GM23338 (cell line): ENCODE results near the gene IGSF21. TPM values are rescaled to one million over a fixed set of nuclear protein-coding genes. Genes with fewer than 3 reads are reported as not detected.

Experiments used
- ATAC-seq: fragments of 200-7000 bp; cut with Tn5 transposase; 3 replicates; pipeline ENCODE4 v1.9.1; 2020
- DNase-seq: peaks from one replicate; pipeline ENCODE4 v3.0.0-alpha.2; 2015; ENCODE audit warnings: low spot score
- H2AFZ ChIP-seq: fragments of 200-600 bp; sonication (generic); 2 replicates; pipeline ENCODE4 v1.8.0; 2016; ENCODE audit warnings: antibody characterized with exemption, mild to moderate bottlenecking, moderate library complexity
- H3F3A ChIP-seq: fragments of 200-600 bp; sonication (generic); replicated peaks from 2 replicates; pipeline ENCODE4 v1.8.0; 2017; ENCODE audit warnings: antibody characterized with exemption, mixed run types, low read depth
- H3K27ac ChIP-seq: fragments of 200-600 bp; sonication (generic); 2 replicates; pipeline ENCODE4 v1.6.1; 2016; ENCODE audit warnings: low read depth
- H3K27me3 ChIP-seq: fragments of 200-600 bp; sonication (generic); 2 replicates; pipeline ENCODE4 v1.8.0; 2016; ENCODE audit warnings: mild to moderate bottlenecking, mixed run types, moderate library complexity; ENCODE audit not compliant: insufficient read depth
- H3K36me3 ChIP-seq: fragments of 200-600 bp; sonication (generic); 2 replicates; pipeline ENCODE4 v1.8.0; 2016; ENCODE audit warnings: mild to moderate bottlenecking; ENCODE audit not compliant: insufficient read depth
- H3K4me1 ChIP-seq: fragments of 200-600 bp; sonication (generic); 2 replicates; pipeline ENCODE4 v1.8.0; 2016; ENCODE audit warnings: mild to moderate bottlenecking, moderate library complexity; ENCODE audit not compliant: insufficient read depth
- H3K4me2 ChIP-seq: fragments of 200-600 bp; sonication (generic); 2 replicates; pipeline ENCODE4 v1.7.1; 2017; ENCODE audit warnings: mixed run types
- H3K4me3 ChIP-seq: fragments of 200-600 bp; sonication (generic); 2 replicates; pipeline ENCODE4 v1.6.1; 2016; ENCODE audit warnings: mixed run types
- H3K79me2 ChIP-seq: fragments of 200-600 bp; sonication (generic); replicated peaks from 2 replicates; pipeline ENCODE4 v1.8.0; 2017; ENCODE audit warnings: mild to moderate bottlenecking; ENCODE audit not compliant: insufficient read depth
- H3K9me2 ChIP-seq: fragments of 200-600 bp; sonication (generic); 2 replicates; pipeline ENCODE4 v1.8.0; 2017; ENCODE audit not compliant: insufficient read depth
- H4K20me1 ChIP-seq: fragments of 200-600 bp; sonication (generic); replicated peaks from 2 replicates; pipeline ENCODE4 v1.8.0; 2017; ENCODE audit warnings: mild to moderate bottlenecking; ENCODE audit not compliant: insufficient read depth
- H3K27ac Mint-ChIP-seq: 2 replicates; pipeline ENCODE4 v1.8.0; 2020; ENCODE audit warnings: inconsistent platforms, mild to moderate bottlenecking, moderate library complexity, mixed read lengths
- H3K27me3 Mint-ChIP-seq: 3 replicates; pipeline ENCODE4 v1.8.0; 2022; ENCODE audit warnings: low read depth, mild to moderate bottlenecking, moderate library complexity, mixed read lengths, inconsistent platforms; ENCODE audit not compliant: insufficient read depth, poor library complexity
- H3K36me3 Mint-ChIP-seq: 3 replicates; pipeline ENCODE4 v1.8.0; 2021; ENCODE audit warnings: low read depth, mild to moderate bottlenecking, inconsistent platforms, moderate library complexity, mixed read lengths
- H3K4me1 Mint-ChIP-seq: 3 replicates; pipeline ENCODE4 v1.8.0; 2020; ENCODE audit warnings: mild to moderate bottlenecking, inconsistent platforms, mixed read lengths
- H3K4me3 Mint-ChIP-seq: 3 replicates; pipeline ENCODE4 v1.8.0; 2021; ENCODE audit warnings: moderate library complexity, mild to moderate bottlenecking, inconsistent platforms, mixed read lengths
- H3K9me3 Mint-ChIP-seq: 3 replicates; pipeline ENCODE4 v1.8.0; 2020; ENCODE audit warnings: moderate library complexity, mild to moderate bottlenecking, inconsistent platforms, mixed read lengths
- CREB1 ChIP-seq: fragments of 250-450 bp; sonication (Bioruptor Pico); IDR thresholded peaks from 2 replicates; pipeline ENCODE4 v1.5.0; 2020; ENCODE audit warnings: low read depth, mild to moderate bottlenecking, moderate library complexity
- CTCF ChIP-seq, 2 experiments: fragments of 200-600 bp in 1 of 2; sonication (generic) in 1 of 2; conservative IDR thresholded peaks; 2 replicates each; pipeline versions ENCODE4 v1.5.1 to v1.6.1; 2016 to 2017; ENCODE audit warnings: antibody characterized with exemption in 2 of 2, low read depth in 2 of 2, mild to moderate bottlenecking in 2 of 2, moderate library complexity in 1 of 2
- ETS1 ChIP-seq: IDR thresholded peaks from 2 replicates; pipeline ENCODE4 v1.6.1; 2016; ENCODE audit warnings: antibody characterized with exemption
- EZH2 ChIP-seq: fragments of 200-600 bp; sonication (generic); IDR thresholded peaks from one replicate; pipeline ENCODE4 v1.8.0; 2017; ENCODE audit warnings: antibody characterized with exemption, mild to moderate bottlenecking, low read depth; ENCODE audit not compliant: unreplicated experiment
- EZH2phosphoT487 ChIP-seq: fragments of 200-600 bp; sonication (generic); IDR thresholded peaks from one replicate; pipeline ENCODE4 v1.8.1; 2018; ENCODE audit warnings: antibody characterized with exemption; ENCODE audit not compliant: unreplicated experiment
- NANOG ChIP-seq: IDR thresholded peaks from 2 replicates; pipeline ENCODE4 v1.6.1; 2016; ENCODE audit warnings: antibody characterized with exemption, borderline replicate concordance
- POLR2AphosphoS5 ChIP-seq: IDR thresholded peaks from 2 replicates; pipeline ENCODE4 v1.6.1; 2016; ENCODE audit warnings: antibody characterized with exemption, low read depth
- STAT1 ChIP-seq: IDR thresholded peaks from one replicate; pipeline ENCODE4 v1.6.1; 2016; ENCODE audit warnings: antibody characterized with exemption; ENCODE audit not compliant: unreplicated experiment
- ZNF114 ChIP-seq: fragments of 250-450 bp; sonication (Bioruptor Pico); IDR thresholded peaks from 2 replicates; pipeline ENCODE4 v1.5.0; 2020; ENCODE audit warnings: mild to moderate bottlenecking, moderate library complexity
- ZNF331 ChIP-seq: fragments of 250-450 bp; sonication (Bioruptor Pico); IDR thresholded peaks from 2 replicates; pipeline ENCODE4 v1.5.0; 2020; ENCODE audit warnings: low read depth, mild to moderate bottlenecking, moderate library complexity
- polyA plus RNA-seq: library from polyadenylated mRNA; unstranded; fragments of >200 nt; fragmentation: Nextera tagmentation; extraction: Ambion mirVana; gene quantifications from 2 replicates; pipeline ENCODE4 v1.2.1, GENCODE V29; 2016
- total RNA-seq: library from RNA; depleted of rRNA; stranded (reverse); fragments of >200 nt; shearing (Covaris generic); gene quantifications from 2 replicates; pipeline ENCODE4 v1.2.3, GENCODE V29; 2014

IGSF21 gene
- total and polyA plus RNA-seq, 2 experiments from 2014 or later, result 15.6 to 15.7 TPM

- H3K4me3 ChIP-seq, result no peak overlapping the region
Measured at GRCh38 chr1:18090636-18091035, 17.0 kb upstream of the IGSF21 start.

GRCh38 chr1:18091660-18092446, 15.7 kb upstream of the IGSF21 start:
- H3K4me1 ChIP-seq, result peaks cover 34% of the 10 kb centered on the region
- H3K27ac ChIP-seq, result no peak overlapping the region
- H3K4me2 ChIP-seq, result peak overlapping the region; percentile 51; the same call in 1 of the 2 replicates
- no peaks in the 10 kb centered on the region for H3K36me3 ChIP-seq
- no peaks in the 10 kb centered on the region for H3K9me2 ChIP-seq
- Mint-ChIP-seq H3K4me3 (no peak overlapping the region; the same call in 2 of the 3 replicates), H3K36me3 (peaks cover 18% of the 10 kb centered on the region), H3K27me3 (peaks cover 12% of the 10 kb centered on the region), H3K9me3 (peaks cover 26% of the 10 kb centered on the region), H3K4me1 (peaks cover 34% of the 10 kb centered on the region), H3K27ac (no peak overlapping the region)
- no peak overlapping the region for H3K4me3 ChIP-seq
- H3K79me2 ChIP-seq, result no peaks in the 10 kb centered on the region
- H3K27me3 ChIP-seq, result no peaks in the 10 kb centered on the region
- H3F3A ChIP-seq, result no peaks in the 10 kb centered on the region
- no peaks in the 10 kb centered on the region for H4K20me1 ChIP-seq
- no peak for ATAC-seq
- H2AFZ ChIP-seq, result 0 out of 2 replicates have a peak overlapping the region, but pooled peaks have one; percentile 23
- no peak for DNase-seq
- TF ChIP-seq CREB1 (CRISPR knock-in tag) (no peak), ZNF331 (CRISPR knock-in tag) (no peak), NANOG (no peak), EZH2 (no peak), ZNF114 (CRISPR knock-in tag) (no peak), CTCF (conservative IDR thresholded peaks at IDR 0.05; ENCODE audit: low read depth in 2 of 2) (no peak)

More at GRCh38 chr1:18090636-18091035, 17.0 kb upstream of the IGSF21 start:
- Histone ChIP-seq H3K36me3 (no peaks in the 10 kb centered on the region), H4K20me1 (no peaks in the 10 kb centered on the region), H3K4me1 (peaks cover 30% of the 10 kb centered on the region), H3K9me2 (no peaks in the 10 kb centered on the region), H3K79me2 (no peaks in the 10 kb centered on the region), H3K27me3 (no peaks in the 10 kb centered on the region), H3K27ac (no peak overlapping the region), H3F3A (no peaks in the 10 kb centered on the region), H3K4me2 (peak overlapping the region; percentile 51; the same call in 1 of the 2 replicates), H2AFZ (peak overlapping the region; percentile 40; the same call in 1 of the 2 replicates)
- H3K4me3 Mint-ChIP-seq, result no peak overlapping the region
- peak; percentile 84 for DNase-seq
- peaks cover 10% of the 10 kb centered on the region for H3K27me3 Mint-ChIP-seq
- peaks cover 31% of the 10 kb centered on the region for H3K4me1 Mint-ChIP-seq
- ATAC-seq, result peak; percentile 85
- H3K36me3 Mint-ChIP-seq, result peaks cover 17% of the 10 kb centered on the region
- TF ChIP-seq POLR2AphosphoS5 (no peak), ZNF331 (CRISPR knock-in tag) (no peak), CTCF (conservative IDR thresholded peaks at IDR 0.05; ENCODE audit: low read depth in 2 of 2) (no peak), EZH2phosphoT487 (no peak), STAT1 (no peak), NANOG (no peak), EZH2 (no peak), ZNF114 (CRISPR knock-in tag) (no peak), ETS1 (no peak)
- H3K9me3 Mint-ChIP-seq, result peaks cover 24% of the 10 kb centered on the region
- no peak overlapping the region for H3K27ac Mint-ChIP-seq
